KBM-7 (cell line): ENCODE data around the gene PIP5K1C.

ENCODE experiments used
- DNase-seq: peaks from one replicate; pipeline ENCODE4 v3.0.0-alpha.2; 2015
- in situ Hi-C: fragments of 300-500 bp; cut with MboI; formaldehyde crosslinking; loops from 2 replicates; pipeline ENCODE4 v1.14.3; 2020; ENCODE audit warnings: low sequenced_read_pairs, low pct_unique_long_range_greater_than_20kb, mixed read lengths

Gene PIP5K1C

GRCh38 chr19:3618144-3618810 lies 82.0 kb downstream of the PIP5K1C start:
- DNase-seq, result peak; percentile 60
- in situ Hi-C loops, result no loop called here

- in situ Hi-C loops, result no loop called here
- DNase-seq, result no peak
Observed at GRCh38 chr19:3617463-3617862, 82.8 kb downstream of the PIP5K1C start.

- in situ Hi-C loops, result no loop called here
- DNase-seq, result no peak
Observed at GRCh38 chr19:3615524-3616135, 84.6 kb downstream of the PIP5K1C start.

- in situ Hi-C loops, result no loop called here
- no peak for DNase-seq
Observed at GRCh38 chr19:3614858-3615505, 85.3 kb downstream of the PIP5K1C start.

GRCh38 chr19:3613818-3614661 lies 86.2 kb downstream of the PIP5K1C start:
- DNase-seq, result no peak
- in situ Hi-C loops, result no loop called here

GRCh38 chr19:3612901-3613741 lies 87.1 kb downstream of the PIP5K1C start:
- no peak for DNase-seq
- in situ Hi-C loops, result no loop called here

GRCh38 chr19:3612330-3612729 lies 87.9 kb downstream of the PIP5K1C start:
- DNase-seq, result no peak
- in situ Hi-C loops, result no loop called here

- in situ Hi-C loops, result no loop called here
- no peak for DNase-seq
Observed at GRCh38 chr19:3611841-3612240, 88.4 kb downstream of the PIP5K1C start.

- in situ Hi-C loops, result no loop called here
- no peak for DNase-seq
Observed at GRCh38 chr19:3610745-3611717, 89.2 kb downstream of the PIP5K1C start.

- in situ Hi-C loops, result no loop called here
Observed at GRCh38 chr19:3609779-3610719, 90.2 kb downstream of the PIP5K1C start.

GRCh38 chr19:3608750-3609322 lies 91.4 kb downstream of the PIP5K1C start:
- in situ Hi-C loops, result no loop called here
- peak; percentile 97 for DNase-seq

More at GRCh38 chr19:3609779-3610719, 90.2 kb downstream of the PIP5K1C start:
- peak; percentile 12 for DNase-seq

GRCh38 chr19:3608079-3608641 lies 92.1 kb downstream of the PIP5K1C start:
- DNase-seq, result peak; percentile 93
- in situ Hi-C loops, result no loop called here

GRCh38 chr19:3607303-3608078 lies 92.8 kb downstream of the PIP5K1C start:
- peak; percentile 61 for DNase-seq

GRCh38 chr19:3606690-3607289 lies 93.5 kb downstream of the PIP5K1C start, which contains the start of gene TBXA2R:
TSS of gene TBXA2R (minus strand) at chr19:3606875. CDS start at chr19:3600634, 6,241 bp downstream.
- peak; percentile 71 for DNase-seq
- in situ Hi-C loops, result no loop called here

More at GRCh38 chr19:3607303-3608078, 92.8 kb downstream of the PIP5K1C start:
- in situ Hi-C loops, result no loop called here

- in situ Hi-C loops, result no loop called here
- peak; percentile 19 for DNase-seq
Observed at GRCh38 chr19:3606174-3606689, 94.0 kb downstream of the PIP5K1C start.
